Measurements from ENCODE around the gene LRRC26. TPM values are rescaled to one million over a fixed set of nuclear protein-coding genes. Genes with fewer than 3 reads are reported as not detected.

Gene LRRC26
- total RNA-seq, 6 experiments from 2014 or later, result 0.17 to 0.18 TPM; not detected in 4

DNA sequence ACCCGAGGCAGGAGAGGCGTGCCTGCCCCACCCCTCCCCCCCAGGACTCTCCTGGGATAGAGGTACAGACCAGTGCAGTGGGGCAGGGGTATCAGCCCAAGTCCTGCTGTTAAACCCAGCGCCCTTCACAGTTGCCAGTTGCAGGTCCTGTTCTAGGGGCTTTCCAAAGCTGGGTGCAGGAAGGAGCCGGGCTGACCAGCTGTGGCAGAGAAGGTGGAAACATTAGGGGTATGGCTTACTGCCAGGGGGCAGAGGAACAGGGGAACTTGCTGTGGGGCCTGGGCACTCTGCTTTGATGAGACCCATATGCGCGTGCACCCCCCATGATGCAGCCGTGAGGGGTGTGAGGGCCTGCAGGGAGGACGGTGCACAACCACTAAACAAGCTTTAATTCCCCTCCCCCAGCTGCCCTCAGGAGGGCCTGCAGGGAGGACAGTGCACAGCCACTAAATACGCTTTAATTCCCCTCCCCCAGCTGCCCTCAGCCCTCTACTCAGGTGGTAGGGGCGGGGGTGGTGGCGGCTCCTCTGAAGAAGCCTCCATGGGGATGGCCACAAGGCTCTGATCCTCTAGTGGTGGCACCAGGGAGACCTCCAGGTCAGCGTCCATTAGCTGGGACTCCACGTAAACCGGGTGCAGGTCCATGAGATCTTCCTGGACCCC, 766 bp upstream of the LRRC26 start:
- intact Hi-C loops (cut with DNase I), result no loop called here
- TF ChIP-seq, protein P1, sequence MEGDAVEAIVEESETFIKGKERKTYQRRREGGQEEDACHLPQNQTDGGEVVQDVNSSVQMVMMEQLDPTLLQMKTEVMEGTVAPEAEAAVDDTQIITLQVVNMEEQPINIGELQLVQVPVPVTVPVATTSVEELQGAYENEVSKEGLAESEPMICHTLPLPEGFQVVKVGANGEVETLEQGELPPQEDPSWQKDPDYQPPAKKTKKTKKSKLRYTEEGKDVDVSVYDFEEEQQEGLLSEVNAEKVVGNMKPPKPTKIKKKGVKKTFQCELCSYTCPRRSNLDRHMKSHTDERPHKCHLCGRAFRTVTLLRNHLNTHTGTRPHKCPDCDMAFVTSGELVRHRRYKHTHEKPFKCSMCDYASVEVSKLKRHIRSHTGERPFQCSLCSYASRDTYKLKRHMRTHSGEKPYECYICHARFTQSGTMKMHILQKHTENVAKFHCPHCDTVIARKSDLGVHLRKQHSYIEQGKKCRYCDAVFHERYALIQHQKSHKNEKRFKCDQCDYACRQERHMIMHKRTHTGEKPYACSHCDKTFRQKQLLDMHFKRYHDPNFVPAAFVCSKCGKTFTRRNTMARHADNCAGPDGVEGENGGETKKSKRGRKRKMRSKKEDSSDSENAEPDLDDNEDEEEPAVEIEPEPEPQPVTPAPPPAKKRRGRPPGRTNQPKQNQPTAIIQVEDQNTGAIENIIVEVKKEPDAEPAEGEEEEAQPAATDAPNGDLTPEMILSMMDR (IDR thresholded peaks at IDR 0.05), result no peak
- TF ChIP-seq POLR2A (IDR thresholded peaks at IDR 0.05), result no peak
- WGBS (ENCODE audit: insufficient coverage, low coverage, low lambda C conversion rate, missing lambda C conversion rate), result 31% methylated on average over 4 of the region's 14 CpGs
- Histone ChIP-seq H3K9me3 (no peaks in the 10 kb centered on the region), H3K27ac (no peak overlapping the region), H3K4me3 (no peak overlapping the region), H3K4me1 (peaks cover 0 to 24% (median 0%) of the 10 kb centered on the region in 4 donors), H3K27me3 (peaks cover 0 to 44% of the 10 kb centered on the region in 2 donors), H3K36me3 (no peaks in the 10 kb centered on the region)
- DNase-seq, result no peak
- ATAC-seq, result no peak

DNA sequence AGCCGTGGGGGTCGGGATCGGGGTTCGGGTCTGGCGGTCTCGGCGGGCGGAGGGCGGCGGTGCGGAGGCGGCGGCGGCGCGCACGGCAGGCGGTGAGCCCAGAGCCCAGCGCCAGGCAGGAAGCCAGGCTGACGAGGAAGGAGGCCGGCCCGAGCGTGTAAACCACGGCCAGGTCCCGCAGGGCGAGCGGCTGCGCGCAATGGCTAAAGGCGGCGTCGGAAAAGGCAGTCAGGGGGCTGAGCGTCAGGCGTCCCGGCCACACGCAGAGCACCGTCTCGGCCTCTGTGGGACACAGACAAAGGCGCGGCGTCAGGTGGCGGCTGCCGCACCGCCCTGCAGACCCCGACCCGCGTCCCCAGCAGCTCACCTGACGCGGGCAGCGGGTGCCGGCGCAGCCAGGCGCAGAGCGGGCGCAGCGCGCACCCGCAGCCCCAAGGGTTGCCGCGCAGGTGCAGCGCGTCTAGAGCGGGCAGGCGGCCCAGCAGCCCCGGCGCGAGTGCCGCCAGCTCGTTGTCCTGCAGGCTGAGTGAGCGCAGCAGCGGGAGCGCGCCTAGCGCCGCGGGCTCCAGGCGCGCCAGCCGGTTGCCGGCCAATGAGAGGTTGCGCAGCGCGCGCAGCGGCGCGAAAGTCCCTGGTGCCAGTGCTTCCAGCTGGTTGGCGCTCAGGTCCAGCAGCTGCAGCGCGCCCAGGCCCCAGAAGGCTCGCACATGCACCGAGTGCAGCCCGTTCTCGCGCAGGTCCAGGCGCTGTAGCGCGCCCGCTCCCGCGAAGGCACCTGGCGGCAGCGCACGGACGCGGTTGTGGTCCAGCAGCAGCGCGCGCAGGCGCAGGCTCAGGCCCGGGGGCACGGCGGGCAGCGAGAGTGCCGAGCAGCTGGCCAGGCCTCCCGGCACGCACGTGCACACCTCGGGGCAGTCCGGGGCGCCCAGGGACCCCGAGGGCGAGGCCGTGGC, 671 bp downstream of the LRRC26 start:
- 0% methylated on average over 10 of the region's 124 CpGs for WGBS (ENCODE audit: insufficient coverage, low coverage, low lambda C conversion rate, missing lambda C conversion rate)
- intact Hi-C loops (cut with DNase I), result loop anchor here in 1 of 2 donors (10.0 kb wide), 1 partner anchor 606 kb away; no protein-coding TSS in a partner anchor
- peak in 3 of 4 donors; percentile 26 to 54 (median 48) for ATAC-seq

DNA sequence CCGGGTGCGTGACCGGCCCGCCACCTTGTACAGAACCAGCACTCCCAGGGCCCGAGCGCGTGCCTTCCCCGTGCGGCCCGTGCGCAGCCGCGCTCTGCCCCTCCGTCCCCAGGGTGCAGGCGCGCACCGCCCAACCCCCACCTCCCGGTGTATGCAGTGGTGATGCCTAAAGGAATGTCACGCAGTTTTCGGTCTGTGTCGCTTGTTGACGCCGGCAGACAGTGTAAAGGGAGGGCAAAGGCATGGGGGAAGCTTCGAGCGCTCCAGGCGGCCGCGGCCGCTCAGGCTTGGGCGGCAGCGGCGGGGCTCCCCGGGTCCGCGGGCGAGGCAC, 1.3 kb downstream of the LRRC26 start:
- no peak for DNase-seq
- peaks cover 0 to 58% of the 10 kb centered on the region in 2 donors for H3K27me3 ChIP-seq
- H3K27ac ChIP-seq, result no peak overlapping the region
- H3K4me1 ChIP-seq, result peaks cover 0 to 24% (median 0%) of the 10 kb centered on the region in 4 donors
- 0% methylated on average over 14 of the region's 36 CpGs for WGBS (ENCODE audit: insufficient coverage, low coverage, low lambda C conversion rate, missing lambda C conversion rate)
- H3K4me3 ChIP-seq, result peak overlapping the region in 2 of 3 donors; percentile 6 to 19
- no peaks in the 10 kb centered on the region for H3K9me3 ChIP-seq
- H3K36me3 ChIP-seq, result no peaks in the 10 kb centered on the region
- no peak for TF ChIP-seq POLR2A (IDR thresholded peaks at IDR 0.05)
- TF ChIP-seq, protein P1 (IDR thresholded peaks at IDR 0.05), result no peak
- intact Hi-C loops (cut with DNase I), result loop anchor here in 1 of 2 donors (10.0 kb wide), 1 partner anchor 606 kb away; no protein-coding TSS in a partner anchor
- ATAC-seq, result peak in 1 of 4 donors; percentile 10

More for the DNA sequence above, 671 bp downstream of the LRRC26 start:
- no peak for DNase-seq
- H3K9me3 ChIP-seq, result no peaks in the 10 kb centered on the region
- H3K4me1 ChIP-seq, result peaks cover 0 to 24% (median 0%) of the 10 kb centered on the region in 4 donors
- peaks cover 0 to 53% of the 10 kb centered on the region in 2 donors for H3K27me3 ChIP-seq
- TF ChIP-seq POLR2A (IDR thresholded peaks at IDR 0.05), result no peak
- TF ChIP-seq, protein P1 (IDR thresholded peaks at IDR 0.05), result no peak
- peak overlapping the region in 2 of 3 donors; percentile 6 to 19 for H3K4me3 ChIP-seq
- H3K27ac ChIP-seq, result no peak overlapping the region
- no peaks in the 10 kb centered on the region for H3K36me3 ChIP-seq

DNA sequence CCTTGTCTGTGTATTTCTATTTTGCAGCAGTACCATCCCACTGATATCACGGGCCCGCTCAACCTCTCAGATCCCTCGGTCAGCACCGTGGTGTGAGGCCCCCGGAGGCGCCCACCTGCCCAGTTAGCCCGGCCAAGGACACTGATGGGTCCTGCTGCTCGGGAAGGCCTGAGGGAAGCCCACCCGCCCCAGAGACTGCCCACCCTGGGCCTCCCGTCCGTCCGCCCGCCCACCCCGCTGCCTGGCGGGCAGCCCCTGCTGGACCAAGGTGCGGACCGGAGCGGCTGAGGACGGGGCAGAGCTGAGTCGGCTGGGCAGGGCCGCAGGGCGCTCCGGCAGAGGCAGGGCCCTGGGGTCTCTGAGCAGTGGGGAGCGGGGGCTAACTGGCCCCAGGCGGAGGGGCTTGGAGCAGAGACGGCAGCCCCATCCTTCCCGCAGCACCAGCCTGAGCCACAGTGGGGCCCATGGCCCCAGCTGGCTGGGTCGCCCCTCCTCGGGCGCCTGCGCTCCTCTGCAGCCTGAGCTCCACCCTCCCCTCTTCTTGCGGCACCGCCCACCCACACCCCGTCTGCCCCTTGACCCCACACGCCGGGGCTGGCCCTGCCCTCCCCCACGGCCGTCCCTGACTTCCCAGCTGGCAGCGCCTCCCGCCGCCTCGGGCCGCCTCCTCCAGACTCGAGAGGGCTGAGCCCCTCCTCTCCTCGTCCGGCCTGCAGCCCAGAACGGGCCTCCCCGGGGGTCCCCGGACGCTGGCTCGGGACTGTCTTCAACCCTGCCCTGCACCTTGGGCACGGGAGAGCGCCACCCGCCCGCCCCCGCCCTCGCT, 1.9 kb downstream of the LRRC26 start:
- Histone ChIP-seq H3K4me1 (peaks cover 0 to 25% (median 0%) of the 10 kb centered on the region in 4 donors), H3K36me3 (no peaks in the 10 kb centered on the region), H3K27me3 (peaks cover 0 to 60% of the 10 kb centered on the region in 2 donors), H3K27ac (no peak overlapping the region), H3K4me3 (peak overlapping the region in 1 of 3 donors; percentile 6), H3K9me3 (no peaks in the 10 kb centered on the region)
- ATAC-seq, result no peak
- WGBS (ENCODE audit: insufficient coverage, low coverage, low lambda C conversion rate, missing lambda C conversion rate), result 0% methylated on average over 3 of the region's 57 CpGs
- intact Hi-C loops (cut with DNase I), result loop anchor here in 1 of 2 donors (10.0 kb wide), 1 partner anchor 607 kb away; no protein-coding TSS in a partner anchor
- no peak for DNase-seq
- no peak for TF ChIP-seq POLR2A (IDR thresholded peaks at IDR 0.05)
- TF ChIP-seq, protein P1 (IDR thresholded peaks at IDR 0.05), result no peak

All from right lobe of liver (tissue), 6 donors.